ENCODE results near the gene DCTN4. TPM values are rescaled to one million over a fixed set of nuclear protein-coding genes. Genes with fewer than 3 reads are reported as not detected.

Gene DCTN4
- total RNA-seq, 2 donors from 2014 or later = 37.3 to 41.9 TPM

GRCh38 chr5:150782850-150783249 lies 24.0 kb upstream of the DCTN4 start:
- peak overlapping the region; percentile 92 for H3K4me3 Mint-ChIP-seq
- H3K9me3 Mint-ChIP-seq = peaks cover 3% of the 10 kb centered on the region
- H3K36me3 Mint-ChIP-seq (ENCODE audit: low read depth) = no peaks in the 10 kb centered on the region
- ATAC-seq (replicated peaks) = no peak
- no peaks in the 10 kb centered on the region for H3K27me3 Mint-ChIP-seq
- H3K27ac Mint-ChIP-seq = peak overlapping the region; percentile 98
- peaks cover 48% of the 10 kb centered on the region for H3K4me1 Mint-ChIP-seq

DNA sequence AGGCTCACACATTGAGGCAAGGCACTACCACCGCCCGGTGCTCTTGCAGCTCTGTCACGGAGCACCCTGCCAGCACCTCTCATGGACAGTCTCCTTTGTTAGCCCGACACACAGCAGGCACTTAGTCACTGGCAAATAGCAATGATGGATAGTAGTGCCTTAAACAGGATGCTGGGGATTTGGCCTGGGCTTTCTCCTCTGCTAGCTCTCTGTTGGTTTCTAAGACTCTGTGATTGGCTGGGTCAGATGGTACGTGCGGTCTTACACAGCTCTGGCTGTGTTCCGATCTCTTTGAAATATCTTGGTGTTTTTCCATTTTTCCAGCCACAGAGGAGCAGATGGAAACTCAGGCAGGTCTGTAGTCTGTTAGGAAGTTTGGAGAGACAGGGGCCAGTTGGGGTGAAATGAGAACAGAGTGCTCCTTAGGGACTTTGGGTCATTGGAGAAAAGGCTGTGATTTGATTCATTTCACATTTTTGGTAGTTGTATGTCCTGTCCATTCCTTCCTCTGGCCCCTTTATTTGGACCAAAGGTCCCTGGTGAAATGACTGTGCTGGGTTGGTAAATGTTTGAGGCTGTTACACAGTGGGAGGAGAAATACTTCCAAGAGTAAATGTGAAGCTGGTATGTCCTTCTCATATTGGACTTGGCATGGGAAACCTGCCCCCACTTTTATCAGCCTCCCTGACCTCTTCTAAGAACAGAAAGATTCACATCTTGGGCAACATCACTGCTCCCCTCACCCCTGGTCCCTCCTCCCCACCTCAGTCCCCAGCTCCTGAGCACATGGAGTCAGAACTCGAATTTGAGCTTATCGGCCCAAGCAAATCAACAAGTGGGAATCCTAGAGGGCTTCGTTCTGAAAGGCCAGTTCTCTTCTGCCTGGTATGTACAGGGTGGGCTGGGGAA lies 23.1 kb upstream of the DCTN4 start:
- H3K4me1 Mint-ChIP-seq = peaks cover 43% of the 10 kb centered on the region
- H3K4me3 Mint-ChIP-seq = peak overlapping the region; percentile 92
- peaks cover 3% of the 10 kb centered on the region for H3K9me3 Mint-ChIP-seq
- H3K27me3 Mint-ChIP-seq = no peaks in the 10 kb centered on the region
- peak overlapping the region; percentile 98 for H3K27ac Mint-ChIP-seq
- H3K36me3 Mint-ChIP-seq (ENCODE audit: low read depth) = no peaks in the 10 kb centered on the region
- ATAC-seq (replicated peaks) = no peak

- peaks cover 3% of the 10 kb centered on the region for H3K9me3 Mint-ChIP-seq
- H3K27ac Mint-ChIP-seq = peak overlapping the region; percentile 98
- H3K36me3 Mint-ChIP-seq (ENCODE audit: low read depth) = no peaks in the 10 kb centered on the region
- peak; percentile 48 for ATAC-seq (replicated peaks)
- peak overlapping the region; percentile 92 for H3K4me3 Mint-ChIP-seq
- H3K4me1 Mint-ChIP-seq = peaks cover 42% of the 10 kb centered on the region
- H3K27me3 Mint-ChIP-seq = no peaks in the 10 kb centered on the region
These were observed 22.0 kb upstream of the DCTN4 start for GRCh38 chr5:150780816-150781221.

- H3K36me3 Mint-ChIP-seq (ENCODE audit: low read depth) = no peaks in the 10 kb centered on the region
- ATAC-seq (replicated peaks) = peak; percentile 69
- H3K4me3 Mint-ChIP-seq = peak overlapping the region; percentile 92
- H3K4me1 Mint-ChIP-seq = peaks cover 42% of the 10 kb centered on the region
- H3K9me3 Mint-ChIP-seq = peaks cover 3% of the 10 kb centered on the region
- H3K27ac Mint-ChIP-seq = peak overlapping the region; percentile 98
- no peaks in the 10 kb centered on the region for H3K27me3 Mint-ChIP-seq
These were observed 21.4 kb upstream of the DCTN4 start for GRCh38 chr5:150780187-150780692.

DNA sequence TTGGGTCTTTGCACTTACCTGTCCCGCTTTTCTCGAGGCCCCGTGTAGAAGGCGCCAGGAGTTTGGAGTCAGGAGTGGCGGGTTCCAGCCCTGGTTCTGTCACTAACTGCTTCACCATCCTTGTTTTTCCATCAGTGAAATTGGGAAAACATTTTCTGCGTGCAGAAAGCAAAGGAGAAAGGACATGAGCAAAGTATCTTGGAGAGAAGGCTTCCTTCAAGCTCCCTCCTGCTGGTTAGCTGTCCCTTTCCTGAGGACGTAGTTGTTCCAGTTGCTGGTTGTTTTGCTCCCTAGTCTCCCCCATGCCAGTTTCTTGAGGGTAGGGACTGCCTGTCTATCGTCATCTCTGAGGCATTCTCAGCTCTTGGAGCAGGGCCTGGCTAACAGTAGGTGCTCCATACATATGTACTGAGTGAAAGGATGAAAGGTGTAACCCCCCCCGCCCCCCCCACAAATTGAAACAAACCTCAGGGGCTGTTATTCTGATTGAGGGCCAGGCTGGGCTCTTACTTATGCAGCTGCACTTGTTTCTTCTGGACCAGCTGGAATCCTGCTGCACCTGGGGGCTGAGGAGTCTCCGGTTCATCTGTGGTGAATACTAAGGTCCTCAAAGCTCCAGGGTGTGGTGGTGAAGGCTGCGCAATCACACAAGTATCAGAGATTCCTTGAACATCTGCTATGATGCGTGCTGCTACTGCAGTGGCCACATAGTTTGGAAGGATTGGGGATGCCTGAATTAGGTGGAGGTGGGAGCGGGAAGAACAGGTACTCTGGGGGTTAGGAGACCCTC lies 20.8 kb upstream of the DCTN4 start:
- peak overlapping the region; percentile 92 for H3K4me3 Mint-ChIP-seq
- ATAC-seq (replicated peaks) = no peak

GRCh38 chr5:150778517-150779396 lies 19.9 kb upstream of the DCTN4 start, which contains the start of gene SMIM3:
Gene SMIM3 (plus strand): TSS chr5:150778757. CDS start chr5:150795441, 16,684 bp downstream.
- Mint-ChIP-seq H3K36me3 (ENCODE audit: low read depth) (no peaks in the 10 kb centered on the region), H3K4me3 (peak within 1 kb of the TSS; percentile 92), H3K27ac (peak within 1 kb of the TSS; percentile 90), H3K4me1 (peaks cover 33% of the 10 kb centered on the region), H3K27me3 (no peaks in the 10 kb centered on the region), H3K9me3 (peaks cover 3% of the 10 kb centered on the region)
- peak; percentile 41 for ATAC-seq (replicated peaks)

More for the DNA sequence above, 20.8 kb upstream of the DCTN4 start:
- H3K9me3 Mint-ChIP-seq = peaks cover 3% of the 10 kb centered on the region
- no peaks in the 10 kb centered on the region for H3K36me3 Mint-ChIP-seq (ENCODE audit: low read depth)
- no peaks in the 10 kb centered on the region for H3K27me3 Mint-ChIP-seq
- peaks cover 40% of the 10 kb centered on the region for H3K4me1 Mint-ChIP-seq
- peak overlapping the region; percentile 98 for H3K27ac Mint-ChIP-seq

- ATAC-seq (replicated peaks) = no peak
- peaks cover 28% of the 10 kb centered on the region for H3K4me1 Mint-ChIP-seq
- H3K27me3 Mint-ChIP-seq = no peaks in the 10 kb centered on the region
- H3K9me3 Mint-ChIP-seq = peaks cover 3% of the 10 kb centered on the region
- H3K36me3 Mint-ChIP-seq (ENCODE audit: low read depth) = no peaks in the 10 kb centered on the region
- H3K4me3 Mint-ChIP-seq = peak overlapping the region; percentile 92
- H3K27ac Mint-ChIP-seq = peak overlapping the region; percentile 90
These were observed 19.3 kb upstream of the DCTN4 start for GRCh38 chr5:150778088-150778516.

DNA sequence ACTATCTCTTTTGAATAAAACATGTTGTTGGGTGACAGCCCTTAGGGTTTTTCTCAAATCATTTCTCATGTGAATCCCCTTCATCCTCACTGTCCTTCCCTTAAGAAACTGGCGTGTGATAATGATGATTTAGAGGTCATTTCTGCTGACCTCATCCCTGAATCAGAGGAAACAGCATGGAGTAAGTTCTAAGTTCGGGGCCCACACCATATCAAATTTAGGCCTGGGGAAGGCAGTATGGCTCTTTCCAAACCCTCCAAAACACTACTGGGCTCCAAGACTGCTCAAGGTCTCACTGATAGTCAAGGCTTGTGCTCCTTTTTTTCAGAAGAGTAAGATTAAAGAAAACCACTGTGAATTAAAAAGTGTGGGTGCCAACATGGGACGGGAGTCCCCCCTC lies 18.9 kb upstream of the DCTN4 start:
- Mint-ChIP-seq H3K27ac (peak overlapping the region; percentile 90), H3K36me3 (ENCODE audit: low read depth) (no peaks in the 10 kb centered on the region), H3K4me1 (peaks cover 24% of the 10 kb centered on the region), H3K4me3 (peak overlapping the region; percentile 92), H3K9me3 (peaks cover under 1% of the 10 kb centered on the region), H3K27me3 (no peaks in the 10 kb centered on the region)
- ATAC-seq (replicated peaks) = no peak

DNA sequence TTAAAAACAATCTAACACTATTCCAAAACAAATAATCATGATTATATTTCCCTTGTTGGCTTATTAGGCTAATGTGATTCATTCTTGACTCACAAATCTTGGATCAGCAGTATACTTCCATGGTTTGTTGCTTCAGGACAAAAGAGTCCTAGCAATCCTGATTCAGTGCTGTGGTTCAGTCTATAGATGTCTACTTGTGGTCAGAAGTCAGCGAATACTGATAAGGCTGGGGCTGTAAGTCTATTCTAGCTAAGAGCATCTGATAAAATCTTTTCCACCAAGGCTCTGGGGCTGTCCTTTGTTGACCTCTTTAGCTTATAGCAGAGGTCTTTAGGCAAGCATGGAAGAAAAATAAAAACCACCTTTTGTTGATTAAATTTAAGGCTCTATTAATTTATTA lies 15.3 kb upstream of the DCTN4 start:
- no peaks in the 10 kb centered on the region for H3K36me3 Mint-ChIP-seq (ENCODE audit: low read depth)
- H3K9me3 Mint-ChIP-seq = no peaks in the 10 kb centered on the region
- peaks cover 5% of the 10 kb centered on the region for H3K4me1 Mint-ChIP-seq
- peaks cover 2% of the 10 kb centered on the region for H3K27me3 Mint-ChIP-seq
- H3K27ac Mint-ChIP-seq = no peak overlapping the region
- no peak for ATAC-seq (replicated peaks)
- H3K4me3 Mint-ChIP-seq = no peak overlapping the region

DNA sequence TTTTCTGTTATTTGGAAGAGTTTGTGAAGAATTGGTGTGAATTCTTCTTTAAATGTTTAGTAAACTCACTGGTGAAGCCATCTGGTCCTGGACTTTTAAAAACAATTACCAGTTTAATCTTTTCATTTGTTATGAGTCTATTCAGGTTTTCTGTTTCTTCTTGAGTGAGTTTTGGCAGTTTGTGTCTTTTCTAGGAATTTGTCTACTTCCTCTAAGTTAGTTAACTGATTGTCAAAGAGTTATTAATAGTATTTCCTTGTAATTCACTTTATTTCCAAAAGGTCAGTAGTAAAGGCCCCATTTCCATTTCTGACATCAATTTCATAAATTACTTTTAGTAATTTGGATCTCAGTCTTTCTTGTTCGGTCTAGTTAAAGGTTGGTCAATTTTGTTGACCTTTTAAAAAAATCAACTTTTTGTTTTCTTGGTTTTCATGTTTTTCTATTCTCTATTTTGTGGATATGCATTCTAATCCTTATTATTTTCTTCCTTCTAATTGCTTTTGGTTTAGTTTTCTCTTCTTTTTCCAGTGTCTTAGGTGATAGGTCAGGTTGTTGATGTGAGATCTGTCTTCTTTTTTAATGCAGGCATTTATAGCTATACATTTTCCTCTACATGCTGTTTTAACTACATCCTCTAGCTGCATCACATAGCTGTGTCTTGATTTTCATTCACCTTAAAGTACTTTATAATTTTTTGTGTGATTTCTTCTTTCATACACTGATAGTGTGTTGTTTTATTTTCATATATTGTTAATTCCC lies 12.4 kb upstream of the DCTN4 start:
- no peak overlapping the region for H3K27ac Mint-ChIP-seq
- H3K4me3 Mint-ChIP-seq = no peak overlapping the region
- no peak for ATAC-seq (replicated peaks)
- H3K36me3 Mint-ChIP-seq (ENCODE audit: low read depth) = no peaks in the 10 kb centered on the region
- H3K9me3 Mint-ChIP-seq = no peaks in the 10 kb centered on the region
- peaks cover 2% of the 10 kb centered on the region for H3K27me3 Mint-ChIP-seq
- no peaks in the 10 kb centered on the region for H3K4me1 Mint-ChIP-seq

GRCh38 chr5:150766251-150766650 lies 7.4 kb upstream of the DCTN4 start:
- Mint-ChIP-seq H3K27me3 (no peaks in the 10 kb centered on the region), H3K36me3 (ENCODE audit: low read depth) (no peaks in the 10 kb centered on the region), H3K4me1 (no peaks in the 10 kb centered on the region), H3K9me3 (no peaks in the 10 kb centered on the region), H3K4me3 (no peak overlapping the region), H3K27ac (no peak overlapping the region)
- ATAC-seq (replicated peaks) = no peak

DNA sequence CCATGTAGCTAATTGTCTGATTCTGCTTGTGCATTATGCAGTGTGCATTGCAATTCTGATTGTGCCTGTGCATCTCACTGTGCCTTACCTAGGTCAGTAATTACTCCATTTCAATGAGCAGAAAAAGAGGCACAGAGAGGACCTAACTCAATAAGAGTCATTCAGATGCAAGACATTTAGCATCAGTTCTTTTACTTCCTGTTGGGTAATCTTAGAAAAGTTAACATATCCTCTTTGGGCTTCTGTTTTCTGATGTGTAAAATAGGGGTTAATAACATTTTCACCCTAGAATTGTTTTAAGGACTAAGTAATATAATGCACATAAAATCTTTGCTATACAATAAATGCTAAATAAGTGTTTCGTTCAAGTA lies 7.0 kb upstream of the DCTN4 start:
- H3K27me3 Mint-ChIP-seq = no peaks in the 10 kb centered on the region
- no peaks in the 10 kb centered on the region for H3K36me3 Mint-ChIP-seq (ENCODE audit: low read depth)
- no peak for ATAC-seq (replicated peaks)
- H3K4me3 Mint-ChIP-seq = no peak overlapping the region
- H3K27ac Mint-ChIP-seq = no peak overlapping the region
- no peaks in the 10 kb centered on the region for H3K4me1 Mint-ChIP-seq
- H3K9me3 Mint-ChIP-seq = no peaks in the 10 kb centered on the region

DNA sequence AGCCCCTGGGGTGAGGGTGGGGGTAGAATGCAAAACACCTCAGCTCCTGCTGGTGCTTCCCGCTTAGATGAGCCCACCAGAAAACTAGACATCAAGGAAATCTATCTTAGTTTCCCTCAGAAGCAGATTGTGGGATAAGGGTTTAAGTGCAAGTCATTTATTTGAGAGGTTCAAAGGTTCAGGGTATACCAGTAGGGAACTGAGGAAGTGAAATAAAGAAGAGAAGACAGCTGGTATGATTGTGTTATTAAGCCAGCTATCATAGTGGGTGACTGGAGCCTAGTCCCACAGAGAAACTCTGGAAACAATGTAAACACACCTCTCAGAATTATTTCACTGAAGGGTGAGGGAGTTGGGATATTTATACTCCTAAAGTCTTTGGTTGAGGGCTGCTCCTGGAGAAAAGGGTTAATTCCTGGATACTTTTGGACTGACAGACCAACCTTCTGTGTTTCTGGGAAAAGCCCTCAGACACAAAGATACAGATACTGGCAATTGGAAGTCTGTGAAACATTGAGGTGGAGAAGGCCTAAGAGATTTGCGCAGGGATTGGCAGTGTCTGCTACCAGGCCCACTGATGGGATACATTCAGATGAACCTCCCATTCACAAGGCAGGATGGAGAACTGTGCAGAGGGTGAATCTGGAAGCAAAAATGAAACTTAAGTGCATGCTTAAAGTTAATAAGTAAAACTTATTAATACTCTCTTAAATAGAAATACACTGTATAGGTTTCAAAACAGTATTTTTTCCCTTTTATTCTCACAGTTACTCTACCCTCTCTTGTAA lies 6.4 kb upstream of the DCTN4 start:
- Mint-ChIP-seq H3K27me3 (no peaks in the 10 kb centered on the region), H3K4me3 (no peak overlapping the region), H3K36me3 (ENCODE audit: low read depth) (no peaks in the 10 kb centered on the region), H3K9me3 (no peaks in the 10 kb centered on the region), H3K4me1 (no peaks in the 10 kb centered on the region), H3K27ac (no peak overlapping the region)
- ATAC-seq (replicated peaks) = no peak
